Thyroid gland (tissue), 4 donors: ENCODE measurements around the gene PEDS1.

Source experiments
- CTCF ChIP-seq, 6 experiments: fragments of 200-600 bp in 3 of 6; fragments of 450-650 bp in 3 of 6; sonication (generic) in 3 of 6; IDR thresholded peaks; one replicate each; pipeline ENCODE4 v1.5.1; 2016 to 2019; ENCODE audit warnings: antibody characterized with exemption in 6 of 6, mild to moderate bottlenecking in 2 of 6, inconsistent platforms in 1 of 6, moderate library complexity in 1 of 6
- POLR2A ChIP-seq, 2 donors: fragments of 450-650 bp; IDR thresholded peaks; one replicate each; pipeline ENCODE4 v1.6.1; 2017; ENCODE audit warnings: antibody characterized with exemption in 2 of 2, mild to moderate bottlenecking in 2 of 2, moderate library complexity in 1 of 2

GRCh38 chr20:50108556-50109235, 44.8 kb downstream of the PEDS1 start:
- TF ChIP-seq POLR2A (IDR thresholded peaks at IDR 0.05) (no peak), CTCF (IDR thresholded peaks at IDR 0.05) (no peak)
